GM08714 (cell line): ENCODE measurements around the gene CEP104.

Experiments
- H3K4me3 ChIP-seq: fragments of 200-500 bp; sonication (Bioruptor generic); 2 replicates; pipeline ENCODE4 v1.5.1; 2014; ENCODE audit warnings: mild to moderate bottlenecking, low read length, inconsistent platforms
- ZNF274 ChIP-seq: IDR thresholded peaks from 2 replicates; pipeline ENCODE4 v1.6.1; 2012; ENCODE audit warnings: mild to moderate bottlenecking, low read depth, low read length

CEP104 gene

DNA sequence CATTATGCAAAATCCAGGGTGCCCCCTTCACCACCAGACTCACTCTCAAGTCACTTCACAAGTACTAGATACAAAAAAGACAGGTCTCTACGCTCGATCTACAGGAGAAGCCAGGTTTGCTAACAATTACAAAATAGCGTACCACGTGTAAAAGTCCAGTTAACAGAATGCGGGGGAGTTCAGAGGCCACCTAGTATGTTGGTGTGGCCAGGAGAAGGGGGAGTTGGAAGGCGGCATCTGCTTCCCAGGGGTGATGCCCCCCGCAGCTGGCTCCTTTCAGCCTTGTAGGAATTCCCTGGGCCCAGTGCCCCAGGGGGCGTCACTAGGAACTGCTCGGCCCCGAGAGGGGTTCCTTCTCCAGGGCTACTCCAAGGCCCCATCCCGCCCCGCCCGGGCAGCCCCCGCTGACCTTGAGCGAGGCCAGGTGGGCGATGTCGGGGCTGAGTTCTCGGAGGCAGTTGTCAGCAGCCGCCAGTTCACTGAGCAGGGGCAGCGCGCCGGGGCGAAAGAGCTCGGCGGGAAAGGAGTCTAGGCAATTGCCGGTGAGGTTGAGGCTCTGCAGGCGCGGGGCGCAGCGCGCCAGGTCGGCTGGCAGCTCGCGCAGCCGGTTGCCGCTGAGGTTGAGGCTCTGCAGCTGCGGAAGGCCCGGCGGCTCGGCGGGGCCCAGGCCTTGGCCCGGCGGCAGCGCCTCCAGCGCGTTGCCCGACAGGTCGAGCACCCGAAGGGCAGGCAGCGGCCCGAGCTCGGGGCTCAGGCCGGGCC is 61.4 kb downstream of the CEP104 start:
- peak overlapping the region; percentile 93 for H3K4me3 ChIP-seq
- TF ChIP-seq ZNF274 = no peak

- no peak for TF ChIP-seq ZNF274
- H3K4me3 ChIP-seq = no peak overlapping the region
These were observed 66.1 kb downstream of the CEP104 start for GRCh38 chr1:3790952-3791351.

DNA sequence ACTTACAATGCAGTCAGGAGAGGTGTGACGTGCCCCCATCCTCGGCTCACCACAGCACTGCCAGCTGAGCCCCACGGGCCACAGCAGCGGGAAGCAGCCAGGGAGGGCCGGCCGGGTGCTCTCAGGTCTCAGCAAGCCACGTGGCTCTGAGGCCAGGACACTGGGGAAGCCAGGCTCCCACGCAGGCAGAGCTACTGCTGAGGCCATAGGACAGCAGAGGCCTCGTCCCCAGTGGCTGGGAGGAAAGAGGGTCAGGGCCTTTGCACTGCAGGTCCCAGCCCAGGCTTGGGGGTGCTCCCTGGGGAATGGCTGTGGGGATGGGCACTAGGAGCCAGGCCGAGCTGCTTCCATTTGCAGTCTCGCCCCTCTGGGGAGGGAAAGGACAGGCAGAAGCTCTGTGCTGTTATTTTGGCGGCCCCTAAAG is 66.5 kb downstream of the CEP104 start:
- H3K4me3 ChIP-seq = no peak overlapping the region
- no peak for TF ChIP-seq ZNF274

GRCh38 chr1:3789421-3790300 is 67.3 kb downstream of the CEP104 start:
- no peak for TF ChIP-seq ZNF274
- H3K4me3 ChIP-seq = no peak overlapping the region

DNA sequence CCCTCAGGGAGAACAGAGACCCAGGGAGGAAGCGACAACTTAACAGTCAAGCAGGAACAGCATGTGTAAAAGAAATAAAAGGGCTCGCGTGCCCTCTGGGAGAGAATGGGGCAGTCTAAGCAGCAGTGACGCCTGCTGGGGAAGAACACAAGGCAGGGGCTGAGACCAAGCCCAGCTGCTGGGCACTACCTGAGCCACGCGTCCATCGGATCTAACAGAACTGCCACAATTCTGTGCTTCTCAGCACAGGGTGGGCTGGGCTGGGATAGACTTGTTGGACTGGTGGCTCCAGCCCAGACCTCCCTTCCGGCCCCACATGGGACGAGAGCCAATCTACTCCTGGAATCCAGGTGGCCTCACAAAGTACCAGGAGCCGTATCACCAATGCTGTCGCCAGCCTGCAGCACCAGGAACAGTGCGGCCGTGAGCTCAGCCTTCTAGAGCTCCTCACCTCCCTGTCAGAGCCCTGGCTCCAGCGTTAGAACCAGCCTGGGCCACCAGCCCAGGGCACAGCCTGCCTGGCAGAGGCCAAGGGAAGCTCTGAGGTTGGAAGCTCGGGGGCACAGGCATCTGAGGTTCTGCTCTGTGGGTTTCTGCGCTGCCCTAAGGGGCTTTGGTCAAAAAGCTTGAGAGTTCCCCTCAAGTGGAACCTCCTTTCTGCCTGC is 68.1 kb downstream of the CEP104 start:
- no peak overlapping the region for H3K4me3 ChIP-seq
- no peak for TF ChIP-seq ZNF274

- H3K4me3 ChIP-seq = no peak overlapping the region
- no peak for TF ChIP-seq ZNF274
These were observed 69.0 kb downstream of the CEP104 start for GRCh38 chr1:3787745-3788605.

DNA sequence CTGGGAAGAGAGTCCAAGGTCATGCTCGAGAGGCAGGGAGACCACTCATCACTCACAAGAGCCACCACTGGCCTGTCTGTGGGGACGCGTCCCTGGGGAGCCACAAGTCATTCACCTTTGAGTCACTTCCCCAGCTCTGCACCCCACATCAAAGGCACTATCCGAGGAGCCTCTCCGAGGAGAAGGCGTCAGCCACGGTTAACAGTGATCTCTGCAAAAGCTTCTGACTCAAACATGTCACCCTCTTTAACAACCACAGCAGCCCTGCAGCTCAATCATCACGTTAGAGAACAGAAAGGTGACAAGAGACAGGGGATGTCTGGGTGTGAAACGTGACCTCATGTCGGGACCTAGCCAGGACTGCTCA is 69.7 kb downstream of the CEP104 start:
- TF ChIP-seq ZNF274 = no peak
- H3K4me3 ChIP-seq = no peak overlapping the region

GRCh38 chr1:3786468-3787348 is 70.3 kb downstream of the CEP104 start:
- TF ChIP-seq ZNF274 = no peak
- no peak overlapping the region for H3K4me3 ChIP-seq

GRCh38 chr1:3785456-3786157 is 71.4 kb downstream of the CEP104 start:
- no peak overlapping the region for H3K4me3 ChIP-seq
- TF ChIP-seq ZNF274 = no peak

- no peak for TF ChIP-seq ZNF274
These were observed 72.0 kb downstream of the CEP104 start for GRCh38 chr1:3785045-3785444.

DNA sequence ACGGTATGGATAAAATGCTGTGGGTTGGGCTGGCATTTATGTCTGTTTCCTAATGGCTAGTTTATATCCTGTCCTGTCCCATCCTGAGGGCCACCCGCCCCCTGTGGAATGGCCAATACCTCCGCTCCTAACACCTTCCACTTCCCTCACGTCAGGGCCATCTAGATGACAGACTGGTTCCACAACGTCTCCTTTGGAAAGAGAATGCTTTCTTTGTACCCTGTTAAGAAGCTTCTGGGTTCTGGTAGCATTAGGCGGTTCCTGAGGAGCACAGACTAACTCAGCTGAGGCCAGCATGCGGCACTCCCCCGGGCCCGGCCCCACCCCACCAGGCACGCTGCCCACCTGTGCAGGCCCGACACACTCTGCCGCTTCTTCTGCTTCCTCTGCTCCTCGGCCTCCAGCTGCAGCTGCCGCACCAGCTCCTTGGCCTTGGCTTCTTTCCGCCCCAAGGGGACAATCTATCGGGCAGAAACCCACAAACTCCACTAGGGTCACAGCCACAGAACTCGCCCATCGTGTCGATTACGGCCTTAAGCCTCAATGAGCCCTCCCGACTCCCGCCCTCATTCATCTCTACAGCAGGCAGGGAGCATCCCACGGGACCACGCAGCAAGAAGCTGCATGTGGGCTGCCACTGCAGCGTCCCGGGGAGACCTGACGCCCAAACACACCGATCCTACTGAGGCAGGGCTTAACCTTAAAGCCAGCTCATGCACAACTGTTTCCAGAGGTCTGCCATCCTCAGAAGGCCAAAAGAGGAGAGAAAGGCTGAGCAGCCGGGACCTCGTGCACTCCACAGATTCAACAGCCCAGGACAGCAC is 73.1 kb downstream of the CEP104 start:
- no peak for TF ChIP-seq ZNF274
- H3K4me3 ChIP-seq = no peak overlapping the region

More at GRCh38 chr1:3785045-3785444, 72.0 kb downstream of the CEP104 start:
- no peak overlapping the region for H3K4me3 ChIP-seq
